Skeletal muscle tissue (tissue), 4 donors: ENCODE measurements around the gene RAMP2. TPM values are rescaled to one million over a fixed set of nuclear protein-coding genes. Genes with fewer than 3 reads are reported as not detected.

Experiments
- H3K27ac ChIP-seq: one replicate; pipeline ENCODE4 v1.7.0; 2013; ENCODE audit warnings: mild to moderate bottlenecking, low read depth, low read length, inconsistent platforms
- H3K27me3 ChIP-seq, 3 donors: one replicate each; pipeline ENCODE4 v1.7.0; 2013; ENCODE audit warnings: low read length in 3 of 3; ENCODE audit not compliant: control insufficient read depth in 3 of 3, insufficient read depth in 3 of 3
- H3K36me3 ChIP-seq, 3 donors: one replicate each; pipeline ENCODE4 v1.7.0; 2013; ENCODE audit warnings: low read length in 3 of 3; ENCODE audit not compliant: control insufficient read depth in 3 of 3, insufficient read depth in 3 of 3
- H3K4me1 ChIP-seq, 3 donors: one replicate each; pipeline ENCODE4 v1.7.0; 2013; ENCODE audit warnings: low read length in 3 of 3, mild to moderate bottlenecking in 3 of 3; ENCODE audit not compliant: control insufficient read depth in 3 of 3, insufficient read depth in 3 of 3
- H3K4me3 ChIP-seq, 3 donors: one replicate each; pipeline ENCODE4 v1.7.0; 2013; ENCODE audit warnings: low read length in 3 of 3
- H3K9ac ChIP-seq, 3 donors: one replicate each; pipeline ENCODE4 v1.7.0; 2013; ENCODE audit warnings: low read length in 3 of 3, mild to moderate bottlenecking in 3 of 3, moderate library complexity in 2 of 3, low read depth in 1 of 3
- H3K9me3 ChIP-seq, 3 donors: one replicate each; pipeline ENCODE4 v1.7.0; 2013; ENCODE audit warnings: low read length in 3 of 3; ENCODE audit not compliant: control insufficient read depth in 3 of 3
- total RNA-seq: library from RNA; depleted of rRNA; stranded (reverse); fragments of >200 nt; gene quantifications from one replicate; pipeline ENCODE4 v1.2.3, GENCODE V29; 2014
- donor health status: Osteomylitis.

RAMP2 gene
- total RNA-seq, 1 donor from 2014 or later: 16.2 TPM

DNA sequence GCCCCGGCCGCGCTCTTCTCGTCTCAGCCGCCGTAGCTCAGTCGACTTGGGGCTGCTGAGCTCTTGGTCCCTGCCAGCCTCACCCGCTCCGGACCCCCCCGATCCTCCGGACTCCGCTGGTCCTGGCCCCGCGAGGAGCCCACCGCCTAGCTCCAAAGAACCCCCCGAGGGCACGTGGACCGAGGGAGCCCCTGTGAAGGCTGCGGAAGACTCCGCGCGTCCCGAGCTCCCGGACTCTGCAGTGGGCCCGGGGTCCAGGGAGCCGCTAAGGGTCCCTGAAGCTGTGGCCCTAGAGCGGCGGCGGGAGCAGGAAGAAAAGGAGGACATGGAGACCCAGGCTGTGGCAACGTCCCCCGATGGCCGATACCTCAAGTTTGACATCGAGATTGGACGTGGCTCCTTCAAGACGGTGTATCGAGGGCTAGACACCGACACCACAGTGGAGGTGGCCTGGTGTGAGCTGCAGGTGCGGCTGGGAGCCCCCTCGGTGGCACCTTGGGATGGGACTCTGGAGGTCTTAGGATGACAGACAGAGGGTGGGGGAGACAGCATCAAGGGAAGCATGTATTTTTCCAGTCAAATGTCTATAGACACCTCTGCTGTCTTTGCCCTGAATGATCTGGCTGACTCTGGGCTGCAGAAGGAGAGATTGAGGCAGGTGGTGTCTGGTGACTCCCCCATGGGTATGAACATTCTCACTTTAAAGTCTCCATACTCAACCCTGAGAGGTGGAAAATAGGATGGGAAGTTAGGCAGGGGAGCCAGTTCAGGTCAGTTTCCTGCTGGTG is 20.0 kb downstream of the RAMP2 start:
- Histone ChIP-seq H3K4me1 (peaks cover 7 to 14% (median 13%) of the 10 kb centered on the region in 3 donors), H3K27ac (no peak overlapping the region), H3K9ac (no peak overlapping the region), H3K27me3 (peaks cover 54 to 63% (median 58%) of the 10 kb centered on the region in 3 donors), H3K36me3 (peaks cover 23 to 25% (median 23%) of the 10 kb centered on the region in 3 donors), H3K9me3 (no peaks in the 10 kb centered on the region), H3K4me3 (peak overlapping the region in 1 of 3 donors; percentile 35)

- Histone ChIP-seq H3K4me1 (peaks cover 7 to 14% (median 13%) of the 10 kb centered on the region in 3 donors), H3K27ac (no peak overlapping the region), H3K4me3 (no peak overlapping the region), H3K9ac (no peak overlapping the region), H3K9me3 (no peaks in the 10 kb centered on the region), H3K27me3 (peaks cover 60 to 69% (median 65%) of the 10 kb centered on the region in 3 donors), H3K36me3 (peaks cover 20 to 23% (median 21%) of the 10 kb centered on the region in 3 donors)
These were observed 20.7 kb downstream of the RAMP2 start for GRCh38 chr17:42781639-42782165.

DNA sequence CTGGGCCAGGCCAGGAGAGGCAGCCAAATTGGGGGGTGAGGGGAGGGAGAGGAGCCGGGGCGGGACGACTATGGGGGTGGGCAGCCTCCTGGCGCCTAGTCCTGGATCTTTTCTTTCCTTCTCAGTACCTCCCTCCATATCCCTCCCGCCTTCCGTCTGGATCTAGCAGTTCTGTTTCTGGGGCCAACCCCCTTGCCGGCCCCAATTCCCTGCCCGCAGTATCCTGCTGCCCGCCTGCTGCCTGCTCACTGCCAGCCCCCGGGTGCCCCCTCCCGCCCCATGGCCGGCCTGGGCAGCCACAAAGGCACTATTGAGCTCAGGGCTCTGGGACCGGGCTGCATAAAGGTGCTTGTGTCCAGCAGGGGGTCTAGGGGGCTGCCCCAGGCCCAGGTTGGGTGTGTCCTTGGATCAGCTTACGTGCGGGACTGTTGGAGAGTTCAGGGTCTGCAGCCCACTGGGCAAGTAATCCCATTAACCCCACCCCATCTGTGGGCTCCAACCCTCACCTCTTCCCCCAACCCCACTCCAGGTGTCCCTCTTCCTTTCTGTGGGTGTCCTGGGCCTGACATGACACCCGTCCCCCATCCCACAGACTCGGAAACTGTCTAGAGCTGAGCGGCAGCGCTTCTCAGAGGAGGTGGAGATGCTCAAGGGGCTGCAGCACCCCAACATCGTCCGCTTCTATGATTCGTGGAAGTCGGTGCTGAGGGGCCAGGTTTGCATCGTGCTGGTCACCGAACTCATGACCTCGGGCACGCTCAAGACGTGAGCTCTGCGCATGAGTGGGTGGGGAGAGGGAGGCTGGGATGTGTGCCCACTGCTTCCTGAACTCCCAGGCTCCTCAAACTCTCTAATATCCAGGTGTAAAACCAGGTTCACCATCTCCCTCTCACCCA is 21.4 kb downstream of the RAMP2 start:
- no peaks in the 10 kb centered on the region for H3K9me3 ChIP-seq
- peaks cover 67 to 75% (median 72%) of the 10 kb centered on the region in 3 donors for H3K27me3 ChIP-seq
- peaks cover 7 to 14% (median 13%) of the 10 kb centered on the region in 3 donors for H3K4me1 ChIP-seq
- no peak overlapping the region for H3K9ac ChIP-seq
- peaks cover 20% of the 10 kb centered on the region in 3 donors for H3K36me3 ChIP-seq
- no peak overlapping the region for H3K4me3 ChIP-seq
- H3K27ac ChIP-seq: no peak overlapping the region

- Histone ChIP-seq H3K27me3 (peaks cover 75 to 83% (median 79%) of the 10 kb centered on the region in 3 donors), H3K9ac (no peak overlapping the region), H3K27ac (no peak overlapping the region), H3K9me3 (no peaks in the 10 kb centered on the region), H3K4me1 (peaks cover 7 to 14% (median 13%) of the 10 kb centered on the region in 3 donors), H3K4me3 (no peak overlapping the region), H3K36me3 (peaks cover 12 to 15% (median 14%) of the 10 kb centered on the region in 3 donors)
These were observed 22.2 kb downstream of the RAMP2 start for GRCh38 chr17:42783062-42783790.

DNA sequence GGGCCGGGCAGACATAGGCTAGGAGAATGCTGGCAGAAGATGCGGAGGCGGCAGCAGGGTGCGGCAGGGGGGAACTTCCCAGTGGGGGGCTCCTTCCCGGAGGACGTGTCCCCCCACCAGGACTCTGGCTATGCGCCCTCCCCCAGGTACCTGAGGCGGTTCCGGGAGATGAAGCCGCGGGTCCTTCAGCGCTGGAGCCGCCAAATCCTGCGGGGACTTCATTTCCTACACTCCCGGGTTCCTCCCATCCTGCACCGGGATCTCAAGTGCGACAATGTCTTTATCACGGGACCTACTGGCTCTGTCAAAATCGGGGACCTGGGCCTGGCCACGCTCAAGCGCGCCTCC is 22.7 kb downstream of the RAMP2 start:
- Histone ChIP-seq H3K27ac (no peak overlapping the region), H3K9ac (no peak overlapping the region), H3K9me3 (no peaks in the 10 kb centered on the region), H3K36me3 (peaks cover 7 to 10% (median 9%) of the 10 kb centered on the region in 3 donors), H3K4me3 (no peak overlapping the region), H3K4me1 (peaks cover 7 to 14% (median 13%) of the 10 kb centered on the region in 3 donors), H3K27me3 (peaks cover 77 to 89% (median 83%) of the 10 kb centered on the region in 3 donors)

DNA sequence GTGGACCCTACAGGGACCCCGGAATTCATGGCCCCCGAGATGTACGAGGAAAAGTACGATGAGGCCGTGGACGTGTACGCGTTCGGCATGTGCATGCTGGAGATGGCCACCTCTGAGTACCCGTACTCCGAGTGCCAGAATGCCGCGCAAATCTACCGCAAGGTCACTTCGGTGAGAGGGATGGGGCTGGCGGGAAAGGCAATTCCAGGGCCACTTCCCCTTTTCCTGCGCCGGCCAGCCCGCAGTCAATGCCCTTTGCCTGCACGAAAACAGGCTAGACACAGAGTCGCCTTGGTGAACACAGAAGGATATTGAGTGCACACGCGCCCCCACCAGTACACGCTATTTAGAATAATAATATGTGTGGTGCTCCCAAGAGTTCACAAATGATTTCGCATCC is 23.4 kb downstream of the RAMP2 start:
- Histone ChIP-seq H3K4me1 (peaks cover 7 to 14% (median 13%) of the 10 kb centered on the region in 3 donors), H3K27me3 (peaks cover 77 to 90% (median 83%) of the 10 kb centered on the region in 3 donors), H3K36me3 (peaks cover under 1 to 4% (median 3%) of the 10 kb centered on the region in 3 donors), H3K4me3 (peak overlapping the region in 1 of 3 donors; percentile 35), H3K9ac (no peak overlapping the region), H3K27ac (no peak overlapping the region), H3K9me3 (no peaks in the 10 kb centered on the region)

DNA sequence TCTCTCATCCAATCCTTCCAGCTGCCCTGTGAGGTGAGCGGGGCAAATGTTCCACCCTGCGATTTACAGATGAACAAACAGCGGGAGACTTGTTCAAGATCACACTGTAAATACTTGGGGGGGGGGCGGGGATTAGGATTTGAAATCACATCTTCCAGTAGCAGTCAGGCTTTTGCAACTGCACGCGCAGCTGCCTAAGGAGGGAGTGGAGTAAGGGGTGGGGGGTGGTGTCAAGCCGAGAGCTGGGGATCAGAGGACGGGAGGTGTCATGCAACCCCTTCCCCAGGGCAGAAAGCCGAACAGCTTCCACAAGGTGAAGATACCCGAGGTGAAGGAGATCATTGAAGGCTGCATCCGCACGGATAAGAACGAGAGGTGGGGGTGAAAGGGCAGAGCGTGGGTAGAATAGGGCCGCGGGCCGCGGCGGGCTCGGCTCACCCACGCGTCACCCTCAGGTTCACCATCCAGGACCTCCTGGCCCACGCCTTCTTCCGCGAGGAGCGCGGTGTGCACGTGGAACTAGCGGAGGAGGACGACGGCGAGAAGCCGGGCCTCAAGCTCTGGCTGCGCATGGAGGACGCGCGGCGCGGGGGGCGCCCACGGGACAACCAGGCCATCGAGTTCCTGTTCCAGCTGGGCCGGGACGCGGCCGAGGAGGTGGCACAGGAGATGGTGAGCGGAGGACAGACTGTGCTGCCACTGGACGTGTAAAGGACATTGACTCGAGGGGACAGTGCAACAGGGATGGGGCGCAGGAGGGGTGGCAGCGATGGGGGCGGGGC is 24.0 kb downstream of the RAMP2 start:
- H3K9me3 ChIP-seq: no peaks in the 10 kb centered on the region
- peak overlapping the region in 1 of 3 donors; percentile 29 for H3K4me3 ChIP-seq
- peaks cover 77 to 84% (median 82%) of the 10 kb centered on the region in 3 donors for H3K27me3 ChIP-seq
- H3K9ac ChIP-seq: peak overlapping the region in 1 of 3 donors; percentile 16
- no peaks in the 10 kb centered on the region for H3K36me3 ChIP-seq
- peaks cover 4 to 14% (median 12%) of the 10 kb centered on the region in 3 donors for H3K4me1 ChIP-seq
- no peak overlapping the region for H3K27ac ChIP-seq

GRCh38 chr17:42787266-42787665 is 26.2 kb downstream of the RAMP2 start:
- no peak overlapping the region for H3K9ac ChIP-seq
- no peaks in the 10 kb centered on the region for H3K36me3 ChIP-seq
- no peaks in the 10 kb centered on the region for H3K9me3 ChIP-seq
- H3K27ac ChIP-seq: no peak overlapping the region
- peaks cover 0 to 14% (median 11%) of the 10 kb centered on the region in 3 donors for H3K4me1 ChIP-seq
- no peak overlapping the region for H3K4me3 ChIP-seq
- H3K27me3 ChIP-seq: peaks cover 62 to 76% (median 65%) of the 10 kb centered on the region in 3 donors
